Stimulated activated CD8-positive, alpha-beta memory T cell treated with anti-CD3 and anti-CD28 coated beads, Interleukin-7, amount 100 ng/mL, for 24 hours (primary cell): ENCODE data around the gene TAOK3.
"Not testable (repeated sequence)": the region's sequence is repeated elsewhere in the genome, so short reads cannot be mapped to it uniquely, and the experiment has no call there.

Source experiments
- DNase-seq: peaks from one replicate; pipeline ENCODE4 v3.0.0-alpha.2; 2020; ENCODE audit warnings: low read depth

Gene TAOK3

GRCh38 chr12:118135788-118136558, 236.7 kb downstream of the TAOK3 start, which contains the start of gene PEBP1:
Gene PEBP1 (plus strand): TSS chr12:118136124. CDS start chr12:118136210, 86 bp downstream.
- peak; percentile 93 for DNase-seq

- DNase-seq = not testable (repeated sequence)
These were observed 243.3 kb downstream of the TAOK3 start for GRCh38 chr12:118129436-118129835.

- no peak for DNase-seq
These were observed 244.8 kb downstream of the TAOK3 start for GRCh38 chr12:118127867-118128266.

- DNase-seq = no peak
These were observed 246.5 kb downstream of the TAOK3 start for GRCh38 chr12:118126119-118126757.

- no peak for DNase-seq
These were observed 247.0 kb downstream of the TAOK3 start for GRCh38 chr12:118125743-118126118.

- no peak for DNase-seq
These were observed 248.3 kb downstream of the TAOK3 start for GRCh38 chr12:118124333-118124874.

- DNase-seq = no peak
These were observed 250.4 kb downstream of the TAOK3 start for GRCh38 chr12:118122264-118122663.

- peak; percentile 49 for DNase-seq
These were observed 251.9 kb downstream of the TAOK3 start for GRCh38 chr12:118120579-118121363.

- no peak for DNase-seq
These were observed 253.2 kb downstream of the TAOK3 start for GRCh38 chr12:118119449-118119879.

- no peak for DNase-seq
These were observed 263.6 kb downstream of the TAOK3 start for GRCh38 chr12:118109088-118109487.

- no peak for DNase-seq
These were observed 265.0 kb downstream of the TAOK3 start for GRCh38 chr12:118107694-118108093.

- no peak for DNase-seq
These were observed 265.7 kb downstream of the TAOK3 start for GRCh38 chr12:118107011-118107410.

- DNase-seq = no peak
These were observed 268.9 kb downstream of the TAOK3 start, which contains the start of gene VSIG10 for GRCh38 chr12:118103601-118104382. Gene VSIG10 (minus strand): TSS chr12:118104011. CDS start chr12:118103671, 340 bp downstream.

GRCh38 chr12:118103201-118103600, 269.5 kb downstream of the TAOK3 start:
- DNase-seq = no peak

GRCh38 chr12:118102609-118103008, 270.1 kb downstream of the TAOK3 start:
- no peak for DNase-seq

- DNase-seq = no peak
These were observed 270.6 kb downstream of the TAOK3 start for GRCh38 chr12:118102070-118102469.

- no peak for DNase-seq
These were observed 271.7 kb downstream of the TAOK3 start for GRCh38 chr12:118101051-118101450.
